Neural cell (in vitro differentiated cells): Measurements from ENCODE around the gene WIPF3. TPM values are rescaled to one million over a fixed set of nuclear protein-coding genes. Genes with fewer than 3 reads are reported as not detected.

ENCODE experiments used
- H2AFZ ChIP-seq: fragments of 200-600, 300-800 bp; sonication (generic), shearing (Covaris generic); 2 replicates; pipeline ENCODE4 v1.6.0; 2014; ENCODE audit warnings: low read depth, mild to moderate bottlenecking, antibody characterized with exemption, low read length, moderate library complexity
- H3F3A ChIP-seq: fragments of 200-600 bp; shearing (Covaris generic); 2 replicates; pipeline ENCODE4 v1.6.1; 2016; ENCODE audit warnings: mild to moderate bottlenecking, moderate library complexity, mixed read lengths, antibody characterized with exemption, low read length; ENCODE audit not compliant: insufficient read depth, poor library complexity, severe bottlenecking
- H3K27ac ChIP-seq: fragments of 200-600, 300-800 bp; sonication (generic), shearing (Covaris generic); 2 replicates; pipeline ENCODE4 v1.5.1; 2014; ENCODE audit warnings: mild to moderate bottlenecking, low read length, moderate library complexity
- H3K27me3 ChIP-seq: fragments of 300-800, 200-600 bp; sonication (generic), shearing (Covaris generic); 2 replicates; pipeline ENCODE4 v1.6.0; 2014; ENCODE audit warnings: mild to moderate bottlenecking, low read depth, low read length, moderate library complexity; ENCODE audit not compliant: insufficient read depth
- H3K36me3 ChIP-seq: fragments of 300-800, 200-600 bp; sonication (generic), shearing (Covaris generic); 2 replicates; pipeline ENCODE4 v1.5.1; 2014; ENCODE audit warnings: mild to moderate bottlenecking, antibody characterized with exemption, low read length, moderate library complexity; ENCODE audit not compliant: insufficient read depth
- H3K4me2 ChIP-seq: fragments of 300-800, 200-600 bp; sonication (generic), shearing (Covaris generic); 2 replicates; pipeline ENCODE4 v1.6.0; 2014; ENCODE audit warnings: mild to moderate bottlenecking, low read length
- H3K4me3 ChIP-seq: fragments of 300-800, 200-600 bp; sonication (generic), shearing (Covaris generic); 2 replicates; pipeline ENCODE4 v1.5.1; 2014; ENCODE audit warnings: mild to moderate bottlenecking, low read length, moderate library complexity
- H3K79me2 ChIP-seq: fragments of 200-600 bp; shearing (Covaris generic); replicated peaks from 2 replicates; pipeline ENCODE4 v1.6.0; 2014; ENCODE audit warnings: mild to moderate bottlenecking, low read length, moderate library complexity; ENCODE audit not compliant: insufficient read depth
- H3K9ac ChIP-seq: fragments of 300-800, 200-600 bp; sonication (generic), shearing (Covaris generic); 2 replicates; pipeline ENCODE4 v1.6.1; 2016; ENCODE audit warnings: mild to moderate bottlenecking, low read length, mixed read lengths
- H3K9me2 ChIP-seq: fragments of 200-600 bp; shearing (Covaris generic); 2 replicates; pipeline ENCODE4 v1.6.1; 2016; ENCODE audit warnings: mild to moderate bottlenecking, low read length, mixed read lengths; ENCODE audit not compliant: insufficient read depth
- H3K9me3 ChIP-seq: fragments of 200-600, 300-800 bp; sonication (generic), shearing (Covaris generic); 2 replicates; pipeline ENCODE4 v1.6.1; 2016; ENCODE audit warnings: mild to moderate bottlenecking, mixed run types, low read length, moderate library complexity, mixed read lengths
- H4K20me1 ChIP-seq: fragments of 200-600 bp; shearing (Covaris generic); 2 replicates; pipeline ENCODE4 v1.6.1; 2016; ENCODE audit warnings: mild to moderate bottlenecking, mixed run types; ENCODE audit not compliant: insufficient read depth
- CTCF ChIP-seq: fragments of 450-650 bp; IDR thresholded peaks from 2 replicates; pipeline ENCODE4 v1.5.1; 2014; ENCODE audit warnings: antibody characterized with exemption, mild to moderate bottlenecking, moderate library complexity; ENCODE audit not compliant: poor library complexity, severe bottlenecking
- EP300 ChIP-seq: fragments of 450-650 bp; conservative IDR thresholded peaks from 2 replicates; pipeline ENCODE4 v1.6.1; 2014; ENCODE audit warnings: antibody characterized with exemption, mild to moderate bottlenecking, moderate library complexity; ENCODE audit not compliant: poor library complexity, severe bottlenecking
- EZH2 ChIP-seq: fragments of 200-600, 300-800 bp; shearing (Covaris generic), sonication (generic); IDR thresholded peaks from 2 replicates; pipeline ENCODE4 v1.6.1; 2014; ENCODE audit warnings: antibody characterized with exemption, low read length, borderline replicate concordance, mild to moderate bottlenecking; ENCODE audit not compliant: insufficient read depth, poor library complexity, severe bottlenecking
- MXI1 ChIP-seq: fragments of 450-650 bp; conservative IDR thresholded peaks from 2 replicates; pipeline ENCODE4 v1.6.1; 2014; ENCODE audit warnings: antibody characterized with exemption, mild to moderate bottlenecking; ENCODE audit not compliant: poor library complexity, severe bottlenecking
- POLR2AphosphoS5 ChIP-seq: IDR thresholded peaks from 2 replicates; pipeline ENCODE4 v1.6.1; 2012
- RAD21 ChIP-seq: fragments of 450-650 bp; conservative IDR thresholded peaks from 2 replicates; pipeline ENCODE4 v1.6.1; 2014; ENCODE audit warnings: antibody characterized with exemption, mild to moderate bottlenecking, moderate library complexity
- REST ChIP-seq: IDR thresholded peaks from 2 replicates; pipeline ENCODE4 v1.6.1; 2012; ENCODE audit warnings: borderline replicate concordance
- SMC3 ChIP-seq: fragments of 450-650 bp; conservative IDR thresholded peaks from 2 replicates; pipeline ENCODE4 v1.6.1; 2014; ENCODE audit warnings: antibody characterized with exemption, mild to moderate bottlenecking, moderate library complexity; ENCODE audit not compliant: poor library complexity
- TAF1 ChIP-seq: IDR thresholded peaks from 2 replicates; pipeline ENCODE4 v1.6.1; 2012; ENCODE audit warnings: low read depth
- polyA plus RNA-seq: library from polyadenylated mRNA; depleted of rRNA; stranded (reverse); fragments of >200 nt; gene quantifications from 2 replicates; pipeline ENCODE4 v1.2.3, GENCODE V29; 2014

WIPF3 gene
- polyA plus RNA-seq, 1 donor from 2014 or later: 3.8 TPM

DNA sequence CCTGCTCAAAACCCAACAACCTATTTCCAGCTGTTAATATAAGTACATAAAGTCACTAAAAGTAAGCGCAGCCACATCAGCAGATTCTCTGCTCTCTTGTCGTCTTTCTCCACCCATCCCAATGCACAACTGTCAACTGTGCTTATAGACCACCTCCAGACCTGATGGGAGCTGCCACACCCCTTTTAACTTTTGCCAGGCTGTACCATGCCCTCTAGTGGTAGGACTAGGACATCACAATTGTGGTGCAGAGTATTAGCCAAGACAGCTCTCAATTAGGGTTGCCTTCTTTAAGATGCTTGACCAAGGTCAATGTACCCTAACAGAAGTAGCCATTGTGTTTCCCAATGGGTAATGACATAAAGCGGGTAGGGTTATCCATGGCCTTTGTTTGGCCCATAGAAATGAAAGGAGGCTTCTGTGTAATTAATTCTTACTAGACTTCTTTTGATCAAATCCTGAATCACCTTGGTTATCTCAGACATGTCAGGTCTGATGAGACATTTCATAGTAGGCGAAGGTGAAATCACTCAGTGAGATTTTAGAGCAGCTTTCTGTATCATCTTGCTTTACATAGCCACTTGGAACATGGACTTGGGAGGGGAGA, 115.2 kb downstream of the WIPF3 start:
- no peaks in the 10 kb centered on the region for H3K27me3 ChIP-seq
- H3K4me2 ChIP-seq: no peak overlapping the region
- H2AFZ ChIP-seq: no peak overlapping the region
- H3K79me2 ChIP-seq: no peaks in the 10 kb centered on the region
- no peaks in the 10 kb centered on the region for H4K20me1 ChIP-seq
- H3K4me3 ChIP-seq: no peak overlapping the region
- H3F3A ChIP-seq: no peaks in the 10 kb centered on the region
- TF ChIP-seq CTCF: peak; percentile 87
- TF ChIP-seq SMC3: peak; percentile 90
- no peak for TF ChIP-seq EZH2
- no peak for TF ChIP-seq POLR2AphosphoS5
- TF ChIP-seq RAD21: peak; percentile 84
- no peak for TF ChIP-seq MXI1
- TF ChIP-seq TAF1: peak; percentile 38
- no peak for TF ChIP-seq EP300
- TF ChIP-seq REST: no peak
- no peaks in the 10 kb centered on the region for H3K9me2 ChIP-seq
- H3K9me3 ChIP-seq: no peaks in the 10 kb centered on the region
- H3K9ac ChIP-seq: no peak overlapping the region
- H3K36me3 ChIP-seq: peaks cover 29% of the 10 kb centered on the region
- no peak overlapping the region for H3K27ac ChIP-seq

DNA sequence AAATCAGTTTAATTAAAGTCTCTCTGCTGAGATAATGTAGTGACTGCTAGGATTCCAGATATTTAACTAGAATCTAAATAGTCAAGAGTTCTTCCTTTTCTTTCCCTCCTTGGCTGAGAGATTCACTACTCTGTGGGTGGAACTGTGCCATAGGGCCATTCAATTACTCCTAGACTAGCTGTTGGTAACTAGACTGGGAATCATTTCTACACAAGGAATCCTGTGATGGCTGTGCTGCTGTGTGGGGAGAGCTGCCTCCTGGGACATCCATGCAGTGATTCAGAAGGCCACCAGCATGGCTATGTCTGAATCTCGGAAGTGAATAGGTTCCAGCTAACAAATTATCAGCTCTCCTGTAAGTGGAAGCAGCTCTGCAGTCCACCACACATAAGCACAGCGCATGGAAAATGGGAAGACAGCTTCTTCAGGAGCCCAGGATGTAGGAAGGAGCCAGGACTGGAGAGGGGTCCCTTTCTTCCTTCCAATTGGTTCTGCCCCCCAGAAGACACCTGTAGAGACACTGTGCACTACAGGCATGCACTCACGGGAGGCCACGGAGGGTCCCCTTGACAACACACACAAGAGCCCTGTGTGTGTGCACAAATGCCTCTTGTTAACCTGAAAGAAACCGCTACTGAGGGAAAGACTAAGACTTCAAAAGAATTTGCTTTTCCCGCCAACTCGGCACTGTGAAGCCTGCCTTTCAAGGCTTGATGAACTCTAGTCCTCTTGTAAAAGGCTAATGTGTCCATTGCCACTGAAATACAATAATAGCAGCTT, 116.8 kb downstream of the WIPF3 start:
- Histone ChIP-seq H3K9ac (no peak overlapping the region), H3K4me2 (no peak overlapping the region), H3F3A (no peaks in the 10 kb centered on the region), H3K27me3 (no peaks in the 10 kb centered on the region), H3K27ac (no peak overlapping the region), H2AFZ (no peak overlapping the region), H3K9me2 (no peaks in the 10 kb centered on the region), H3K36me3 (peaks cover 23% of the 10 kb centered on the region), H4K20me1 (no peaks in the 10 kb centered on the region), H3K79me2 (no peaks in the 10 kb centered on the region), H3K9me3 (no peaks in the 10 kb centered on the region), H3K4me3 (no peak overlapping the region)
- TF ChIP-seq SMC3 (no peak), POLR2AphosphoS5 (no peak), CTCF (no peak), RAD21 (no peak), MXI1 (no peak), EP300 (no peak), TAF1 (no peak), EZH2 (no peak), REST (no peak)
